Thyroid gland (tissue), 4 donors: ENCODE data around the gene NCKAP5L. TPM values are rescaled to one million over a fixed set of nuclear protein-coding genes. Genes with fewer than 3 reads are reported as not detected.

Source experiments
- DNase-seq, 2 donors: peaks; one replicate each; pipeline ENCODE4 v3.0.0-alpha.2; 2019
- H3K27ac ChIP-seq, 3 donors: fragments of 200-600 bp; sonication (generic); 1 replicate in 2 of 3; 2 replicates in 1 of 3; pipeline ENCODE4 v1.5.1; 2016 to 2019; ENCODE audit warnings: mild to moderate bottlenecking in 1 of 3, moderate library complexity in 1 of 3
- H3K27me3 ChIP-seq: fragments of 200-600 bp; sonication (generic); one replicate; pipeline ENCODE4 v1.5.1; 2019
- H3K36me3 ChIP-seq, 2 donors: fragments of 200-600 bp; sonication (generic); one replicate each; pipeline ENCODE4 v1.5.1; 2016 to 2019
- H3K4me1 ChIP-seq, 2 donors: fragments of 200-600 bp; sonication (generic); one replicate each; pipeline ENCODE4 v1.5.1; 2017 to 2019
- H3K4me3 ChIP-seq, 3 donors: fragments of 200-600 bp; sonication (generic); replicated peaks in 1 of 3; 1 replicate in 2 of 3; 2 replicates in 1 of 3; pipeline ENCODE4 v1.5.1; 2016; ENCODE audit warnings: mild to moderate bottlenecking in 1 of 3
- H3K9me3 ChIP-seq: fragments of 200-600 bp; sonication (generic); one replicate; pipeline ENCODE4 v1.5.1; 2017
- CTCF ChIP-seq, 6 experiments: fragments of 200-600 bp in 3 of 6; fragments of 450-650 bp in 3 of 6; sonication (generic) in 3 of 6; IDR thresholded peaks; one replicate each; pipeline ENCODE4 v1.5.1; 2016 to 2019; ENCODE audit warnings: antibody characterized with exemption in 6 of 6, mild to moderate bottlenecking in 2 of 6, inconsistent platforms in 1 of 6, moderate library complexity in 1 of 6
- POLR2A ChIP-seq, 2 donors: fragments of 450-650 bp; IDR thresholded peaks; one replicate each; pipeline ENCODE4 v1.6.1; 2017; ENCODE audit warnings: antibody characterized with exemption in 2 of 2, mild to moderate bottlenecking in 2 of 2, moderate library complexity in 1 of 2
- WGBS, 2 donors: methylation state at CpG; one replicate each; pipeline ENCODE4 v1.1.5; 2017; 5-methylcytosine and 5-hydroxymethylcytosine counted together
- intact Hi-C: fragments of 100-400 bp; cut with DNase I; formaldehyde crosslinking; loops from one replicate; pipeline ENCODE4 v1.15.1; 2023
- total RNA-seq, 4 donors: library from RNA; depleted of rRNA; stranded (reverse); fragments of >200 nt; gene quantifications; one replicate each; pipeline ENCODE4 v1.2.3, GENCODE V29; 2016

Gene NCKAP5L
- total RNA-seq, 4 donors from 2014 or later: 14.1 to 33.7 (median 16.3) TPM

GRCh38 chr12:49808686-49809380 lies 19.4 kb downstream of the NCKAP5L start:
- DNase-seq: peak in 1 of 2 donors; percentile 11
- H3K4me1 ChIP-seq: peaks cover 0 to 22% of the 10 kb centered on the region in 2 donors
- no peak for TF ChIP-seq CTCF (IDR thresholded peaks at IDR 0.05)
- no peak for TF ChIP-seq POLR2A (IDR thresholded peaks at IDR 0.05)
- peaks cover 5 to 13% of the 10 kb centered on the region in 2 donors for H3K36me3 ChIP-seq
- H3K9me3 ChIP-seq: no peaks in the 10 kb centered on the region
- intact Hi-C loops: no loop called here
- peak overlapping the region in 2 of 3 donors; percentile 22 to 36 for H3K27ac ChIP-seq
- no peaks in the 10 kb centered on the region for H3K27me3 ChIP-seq
- WGBS, 2 donors: 65 to 81% methylated on average over 8 to 13 of the region's 14 CpGs
- H3K4me3 ChIP-seq: no peak overlapping the region

- Histone ChIP-seq H3K4me3 (no peak overlapping the region), H3K4me1 (peaks cover 0 to 22% of the 10 kb centered on the region in 2 donors), H3K36me3 (peaks cover 13 to 20% of the 10 kb centered on the region in 2 donors), H3K27me3 (no peaks in the 10 kb centered on the region), H3K27ac (no peak overlapping the region), H3K9me3 (no peaks in the 10 kb centered on the region)
- TF ChIP-seq POLR2A (IDR thresholded peaks at IDR 0.05) (no peak), CTCF (IDR thresholded peaks at IDR 0.05) (no peak)
- no peak for DNase-seq
- intact Hi-C loops: no loop called here
- 83 to 90% methylated on average over 8 to 12 of the region's 12 CpGs for WGBS, 2 donors
Observed at GRCh38 chr12:49807991-49808580, 20.1 kb downstream of the NCKAP5L start.

GRCh38 chr12:49806877-49807276 lies 21.3 kb downstream of the NCKAP5L start:
- Histone ChIP-seq H3K36me3 (peaks cover 19 to 28% of the 10 kb centered on the region in 2 donors), H3K4me3 (no peak overlapping the region), H3K27me3 (no peaks in the 10 kb centered on the region), H3K4me1 (peaks cover 0 to 22% of the 10 kb centered on the region in 2 donors), H3K9me3 (no peaks in the 10 kb centered on the region), H3K27ac (no peak overlapping the region)
- TF ChIP-seq CTCF (IDR thresholded peaks at IDR 0.05) (no peak), POLR2A (IDR thresholded peaks at IDR 0.05) (no peak)
- DNase-seq: no peak
- intact Hi-C loops: no loop called here
- 90% methylated on average over 7 of the region's 7 CpGs for WGBS, 2 donors

GRCh38 chr12:49806321-49806813 lies 21.8 kb downstream of the NCKAP5L start:
- H3K27ac ChIP-seq: no peak overlapping the region
- no peak for DNase-seq

More at GRCh38 chr12:49806321-49806813, 21.8 kb downstream of the NCKAP5L start:
- H3K27me3 ChIP-seq: no peaks in the 10 kb centered on the region
- TF ChIP-seq CTCF (IDR thresholded peaks at IDR 0.05) (no peak), POLR2A (IDR thresholded peaks at IDR 0.05) (no peak)
- H3K36me3 ChIP-seq: peaks cover 19 to 33% of the 10 kb centered on the region in 2 donors
- 87 to 89% methylated on average over 7 of the region's 7 CpGs for WGBS, 2 donors
- no peaks in the 10 kb centered on the region for H3K9me3 ChIP-seq
- H3K4me1 ChIP-seq: peaks cover 0 to 22% of the 10 kb centered on the region in 2 donors
- no peak overlapping the region for H3K4me3 ChIP-seq
- intact Hi-C loops: no loop called here
